Lower leg skin (tissue), 4 donors: Measurements from ENCODE around the gene FGF7. TPM values are rescaled to one million over a fixed set of nuclear protein-coding genes. Genes with fewer than 3 reads are reported as not detected.

Source experiments
- DNase-seq, 2 donors: peaks; one replicate each; pipeline ENCODE4 v3.0.0-alpha.2; 2019; ENCODE audit warnings: low spot score in 2 of 2
- H3K4me3 ChIP-seq: fragments of 200-600 bp; sonication (generic); 2 replicates; pipeline ENCODE4 v1.5.1; 2017; ENCODE audit warnings: mild to moderate bottlenecking, low read depth; ENCODE audit not compliant: poor library complexity, severe bottlenecking
- CTCF ChIP-seq, 3 donors: fragments of 450-650 bp; IDR thresholded peaks; one replicate each; pipeline ENCODE4 v1.5.1; 2016; ENCODE audit warnings: antibody characterized with exemption in 3 of 3, mild to moderate bottlenecking in 3 of 3, moderate library complexity in 2 of 3
- POLR2A ChIP-seq, 2 donors: fragments of 450-650 bp; IDR thresholded peaks; one replicate each; pipeline ENCODE4 v1.6.1; 2016 to 2017; ENCODE audit warnings: antibody characterized with exemption in 2 of 2, mild to moderate bottlenecking in 1 of 2, moderate library complexity in 1 of 2
- WGBS, 2 donors: methylation state at CpG; one replicate each; pipeline ENCODE4 v1.1.5; 2018; 5-methylcytosine and 5-hydroxymethylcytosine counted together
- intact Hi-C: fragments of 100-400 bp; cut with DNase I; formaldehyde crosslinking; loops from one replicate; pipeline ENCODE4 v1.15.0; 2023; ENCODE audit warnings: low total_unique reads
- total RNA-seq, 4 donors: library from RNA; depleted of rRNA; stranded (reverse); fragments of >200 nt; gene quantifications; one replicate each; pipeline ENCODE4 v1.1.0, GENCODE V29; 2016

FGF7 gene
- total RNA-seq, 4 donors from 2014 or later, result 7.3 to 35.6 (median 12.7) TPM

- intact Hi-C loops, result no loop called here
- H3K4me3 ChIP-seq, result no peak overlapping the region
- no peak for DNase-seq
- no peak for TF ChIP-seq POLR2A (IDR thresholded peaks at IDR 0.05)
- no peak for TF ChIP-seq CTCF (IDR thresholded peaks at IDR 0.05)
- WGBS, 2 donors, result 73 to 74% methylated on average over 1 of the region's 1 CpG
Observed at GRCh38 chr15:49435174-49435573, 12.1 kb downstream of the FGF7 start.

GRCh38 chr15:49436751-49437150 lies 13.7 kb downstream of the FGF7 start:
- WGBS, 2 donors, result 44 to 63% methylated on average over 2 of the region's 2 CpGs
- no peak overlapping the region for H3K4me3 ChIP-seq
- TF ChIP-seq CTCF (IDR thresholded peaks at IDR 0.05) (no peak), POLR2A (IDR thresholded peaks at IDR 0.05) (no peak)
- intact Hi-C loops, result no loop called here
- no peak for DNase-seq

- intact Hi-C loops, result no loop called here
Observed at GRCh38 chr15:49438962-49439631, 16.1 kb downstream of the FGF7 start.

GRCh38 chr15:49439678-49440395 lies 16.8 kb downstream of the FGF7 start:
- TF ChIP-seq CTCF (IDR thresholded peaks at IDR 0.05), result no peak
- TF ChIP-seq POLR2A (IDR thresholded peaks at IDR 0.05), result no peak
- 54 to 56% methylated on average over 5 of the region's 5 CpGs for WGBS, 2 donors
- no peak for DNase-seq
- H3K4me3 ChIP-seq, result no peak overlapping the region
- intact Hi-C loops, result no loop called here

More at GRCh38 chr15:49438962-49439631, 16.1 kb downstream of the FGF7 start:
- 52 to 53% methylated on average over 6 of the region's 6 CpGs for WGBS, 2 donors
- no peak overlapping the region for H3K4me3 ChIP-seq
- DNase-seq, result no peak
- TF ChIP-seq CTCF (IDR thresholded peaks at IDR 0.05) (no peak), POLR2A (IDR thresholded peaks at IDR 0.05) (no peak)

- H3K4me3 ChIP-seq, result no peak overlapping the region
- TF ChIP-seq CTCF (IDR thresholded peaks at IDR 0.05) (no peak), POLR2A (IDR thresholded peaks at IDR 0.05) (no peak)
- intact Hi-C loops, result no loop called here
- DNase-seq, result no peak
Observed at GRCh38 chr15:49441356-49441755, 18.3 kb downstream of the FGF7 start.
